ENCODE results near the gene EVL.

- no peak for TF ChIP-seq POLR2A (IDR thresholded peaks at IDR 0.05)
- TF ChIP-seq EP300 (IDR thresholded peaks at IDR 0.05) = no peak
Observed at GRCh38 chr14:100037353-100037752, 27.9 kb upstream of the EVL start.
